Left forelimb (tissue), 1 donor: ENCODE measurements around the gene FAM151A.

Experiments
- DNase-seq: peaks from one replicate; pipeline ENCODE4 v3.0.0-alpha.2; 2018; ENCODE audit warnings: low spot score

The FAM151A gene

DNA sequence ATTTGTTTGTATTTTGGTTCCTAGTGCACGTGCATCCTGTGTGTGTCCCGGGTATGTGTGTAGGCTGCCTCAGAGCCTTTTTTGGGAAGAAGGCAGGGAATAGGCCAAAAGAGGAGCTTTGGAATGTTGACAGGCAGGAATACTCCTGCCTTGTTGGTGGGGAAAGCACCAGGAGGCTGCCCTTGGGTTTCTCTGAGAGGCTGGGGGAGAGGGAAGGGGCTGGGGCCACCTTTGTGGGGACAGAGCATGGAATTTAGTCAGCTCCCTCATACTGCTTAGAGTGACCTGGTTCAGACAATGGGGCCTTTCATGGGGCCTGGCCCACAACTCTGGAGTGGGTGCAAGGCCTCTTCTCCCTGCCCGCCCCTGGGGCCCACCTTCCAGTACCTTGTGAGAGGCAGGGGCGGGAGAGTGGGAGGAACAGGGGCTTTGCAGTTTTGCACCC, 44.0 kb downstream of the FAM151A start:
- no peak for DNase-seq

DNA sequence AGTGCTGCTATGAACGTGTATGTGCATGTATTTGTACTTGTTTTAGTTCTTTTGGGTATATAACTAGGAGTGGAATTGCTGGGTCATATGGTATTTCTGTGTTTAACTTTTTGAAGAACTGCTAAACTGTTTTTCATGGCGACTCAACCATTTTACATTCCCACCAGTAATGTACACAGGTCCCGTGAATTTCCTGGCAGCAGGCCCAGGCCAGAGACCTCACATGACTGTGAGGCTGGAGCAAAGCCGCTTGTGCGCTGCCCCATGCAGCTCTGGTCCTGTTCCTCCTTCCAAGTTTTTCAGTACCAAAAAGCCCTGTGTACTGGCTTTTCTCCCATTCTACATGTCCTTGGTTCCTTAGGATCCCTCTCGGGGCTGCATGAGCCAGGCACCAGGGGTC, 45.7 kb downstream of the FAM151A start:
- DNase-seq, result no peak

DNA sequence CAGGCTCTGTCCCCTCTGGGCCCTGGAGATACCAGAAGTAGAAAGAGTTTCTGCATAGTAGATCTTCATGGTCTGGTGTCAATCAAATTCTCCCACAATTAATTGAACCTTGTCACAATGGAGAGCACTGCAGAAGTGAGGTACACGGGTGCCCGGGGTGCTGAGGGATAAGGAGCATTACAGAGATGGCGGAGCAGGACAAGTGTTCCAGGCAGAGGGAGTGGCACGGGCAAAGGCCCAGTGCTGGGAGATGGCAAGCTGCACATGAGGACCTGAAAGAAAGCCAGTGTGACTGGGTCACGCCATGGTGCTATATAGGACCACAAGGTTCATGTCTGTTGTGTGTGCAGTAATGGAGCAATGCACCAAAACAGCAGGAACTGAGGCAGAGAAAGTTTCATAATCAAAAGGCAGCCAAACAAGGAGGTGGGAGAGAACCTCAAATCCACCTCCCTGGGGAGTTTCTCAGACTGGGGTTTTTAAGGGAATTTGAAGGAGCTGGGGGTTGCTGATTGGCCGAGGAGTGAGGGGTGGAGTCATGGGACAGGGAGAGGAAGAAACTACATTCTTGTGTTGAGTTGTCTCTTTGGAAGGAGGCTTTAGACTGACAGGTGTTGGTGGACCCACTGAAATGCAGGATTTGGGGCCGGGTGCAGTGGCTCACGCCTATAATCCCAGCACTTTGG, 47.6 kb downstream of the FAM151A start:
- no peak for DNase-seq

DNA sequence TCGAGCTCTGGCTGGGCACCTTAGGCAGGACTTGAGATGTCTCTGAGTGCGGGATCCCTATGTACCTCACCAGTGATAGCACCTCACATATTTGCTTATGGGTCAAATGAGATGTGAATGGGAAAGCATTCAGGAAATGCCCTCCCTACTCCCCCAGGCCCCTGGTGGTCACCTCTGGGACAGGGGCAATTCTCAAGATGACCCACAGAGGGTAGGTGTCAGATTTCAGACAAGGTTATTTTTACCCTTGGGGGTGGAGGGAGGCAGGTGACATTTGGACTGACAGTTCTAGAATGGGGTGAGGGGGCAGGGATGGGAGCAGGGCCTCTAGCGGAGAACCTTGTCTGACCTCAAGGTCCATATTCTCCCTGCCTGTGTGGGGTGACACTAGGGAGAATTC, 48.2 kb downstream of the FAM151A start:
- no peak for DNase-seq

DNA sequence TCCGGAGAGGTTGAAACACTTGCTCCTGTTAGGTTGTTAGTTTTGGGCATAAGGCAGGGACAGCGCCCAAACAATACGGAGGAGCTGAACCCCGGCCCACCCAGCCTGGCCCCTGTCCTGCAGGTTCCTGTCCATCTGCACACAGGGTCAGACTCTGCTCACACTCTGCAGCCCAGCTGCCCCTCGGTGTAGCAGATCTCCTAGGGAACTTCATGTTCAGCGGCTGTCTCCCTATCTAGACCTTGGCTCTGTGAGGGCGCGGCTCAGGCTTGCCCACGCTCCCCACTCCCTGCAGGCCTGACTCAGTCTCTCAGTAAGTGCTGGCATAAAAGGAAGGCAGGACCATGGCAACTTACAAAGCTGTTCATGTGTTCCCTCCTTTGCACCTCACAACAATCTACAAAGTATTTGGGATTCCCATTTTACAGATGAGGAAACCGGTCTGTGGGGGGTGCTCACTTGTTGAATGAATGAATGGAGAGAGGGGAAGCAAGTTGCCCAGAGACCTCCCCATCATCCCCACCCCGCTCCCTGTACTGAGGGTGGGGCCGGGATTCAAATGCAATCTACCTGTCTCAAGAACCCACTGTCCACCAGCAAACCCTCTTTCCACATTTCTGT, 49.1 kb downstream of the FAM151A start:
- DNase-seq, result no peak

DNA sequence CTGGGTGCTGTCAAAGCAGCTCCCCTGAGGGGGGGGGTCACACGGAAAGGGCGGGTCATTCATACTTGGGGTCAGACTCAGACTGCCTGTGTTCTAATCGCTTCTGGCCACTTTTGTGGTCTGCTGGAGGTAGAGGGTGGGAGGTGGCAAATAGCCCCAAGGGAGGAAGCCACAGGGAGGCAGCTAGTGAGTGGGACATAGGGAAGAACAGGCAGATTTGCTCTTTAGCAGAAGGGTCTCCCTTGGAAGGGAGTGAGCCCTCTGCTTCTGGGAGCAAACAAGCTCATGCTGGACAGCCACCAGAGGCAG, 50.8 kb downstream of the FAM151A start:
- no peak for DNase-seq

DNA sequence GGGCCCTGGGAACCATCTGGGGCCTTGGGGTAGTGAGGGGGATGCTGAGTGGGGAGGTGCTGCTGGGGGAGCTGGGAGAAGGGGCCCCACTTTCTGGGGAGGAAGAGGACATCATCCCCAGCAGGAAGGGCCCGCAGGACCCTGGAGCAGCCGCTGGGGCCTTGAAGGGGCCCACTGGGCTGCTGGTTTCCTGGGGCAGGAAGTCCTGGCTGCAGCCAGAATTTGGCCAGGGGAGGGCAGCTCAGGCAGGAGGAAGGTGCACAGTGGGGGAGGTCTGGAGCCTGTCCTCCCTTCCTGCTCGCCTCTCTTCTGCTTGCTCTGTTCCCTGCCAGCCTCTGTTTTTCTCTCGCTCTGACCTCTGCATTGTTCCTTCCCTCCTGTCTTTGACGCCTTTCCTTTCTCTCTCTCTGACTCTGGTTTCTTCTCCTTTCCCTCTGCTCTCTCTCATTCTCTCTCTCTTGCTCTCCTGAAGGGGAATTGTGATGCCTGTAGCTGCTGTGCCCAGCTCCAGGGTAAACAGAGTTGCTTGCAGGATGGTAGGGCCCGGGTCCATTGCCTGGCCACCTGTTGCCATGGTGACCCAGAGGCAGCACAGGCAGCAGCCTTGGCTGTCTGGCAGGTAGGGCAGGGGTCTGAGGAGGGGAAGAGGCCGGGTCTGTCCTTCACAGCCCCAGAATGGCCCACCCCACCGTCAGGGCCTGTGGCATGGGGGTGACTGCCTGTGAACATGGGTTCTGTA, 51.4 kb downstream of the FAM151A start:
- DNase-seq, result no peak

DNA sequence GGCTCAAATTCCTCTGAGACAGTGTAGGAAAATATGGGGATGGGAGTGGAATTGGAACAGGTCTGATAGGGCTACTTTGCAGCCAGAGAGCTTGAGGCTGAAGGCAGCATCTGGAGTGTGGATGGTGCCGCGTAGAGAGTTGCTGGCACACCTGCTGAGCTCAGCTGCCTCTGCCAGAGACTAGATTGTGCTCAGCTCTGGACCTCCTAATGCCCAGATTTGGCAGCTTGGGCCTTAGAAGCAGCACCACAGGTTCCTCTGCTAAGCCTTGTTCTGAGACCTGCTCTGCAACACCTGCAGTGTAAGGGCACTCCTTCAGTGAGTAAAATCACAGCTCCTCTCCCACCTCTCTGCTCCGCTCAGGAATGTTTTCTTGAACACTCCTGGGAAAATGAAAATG, 52.0 kb downstream of the FAM151A start:
- DNase-seq, result no peak

DNA sequence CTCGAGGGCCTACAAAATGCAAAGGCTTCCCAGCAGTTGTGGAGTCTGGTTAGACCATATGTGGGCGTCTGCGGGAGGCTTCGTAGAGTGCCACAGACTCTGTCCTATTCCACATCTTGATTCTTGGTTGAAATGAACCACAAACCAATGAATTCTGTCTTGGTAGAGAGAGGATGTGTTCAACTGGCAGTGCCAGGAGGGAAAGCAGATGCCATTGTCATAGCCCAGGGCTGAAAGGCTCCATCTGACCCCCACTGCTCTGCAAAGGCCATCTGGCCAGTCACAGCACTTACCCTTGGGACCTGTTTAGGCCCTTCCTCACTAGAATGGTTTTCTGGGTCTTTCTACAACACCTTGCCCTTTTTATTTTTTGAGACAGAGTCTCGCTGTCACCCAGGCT, 53.2 kb downstream of the FAM151A start:
- no peak for DNase-seq

DNA sequence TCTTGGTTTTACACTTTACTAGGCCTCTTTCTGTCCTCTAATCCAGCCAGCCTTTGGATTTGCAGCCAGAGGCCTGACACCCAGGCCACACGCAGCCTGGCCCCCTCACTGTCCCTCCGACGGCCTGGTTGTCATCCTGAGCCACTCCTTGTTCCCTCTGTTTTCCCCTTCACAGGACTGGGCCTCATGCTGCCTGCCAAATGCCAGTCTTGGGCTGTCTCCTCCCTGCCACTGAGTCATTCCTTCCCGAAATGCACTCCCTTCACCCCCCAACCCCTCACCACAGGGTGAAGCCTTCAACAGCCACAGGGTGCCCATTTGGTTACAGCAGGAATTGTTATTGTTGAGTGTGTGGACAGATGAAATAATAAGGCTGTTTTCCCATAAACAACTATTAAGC, 54.0 kb downstream of the FAM151A start:
- no peak for DNase-seq

DNA sequence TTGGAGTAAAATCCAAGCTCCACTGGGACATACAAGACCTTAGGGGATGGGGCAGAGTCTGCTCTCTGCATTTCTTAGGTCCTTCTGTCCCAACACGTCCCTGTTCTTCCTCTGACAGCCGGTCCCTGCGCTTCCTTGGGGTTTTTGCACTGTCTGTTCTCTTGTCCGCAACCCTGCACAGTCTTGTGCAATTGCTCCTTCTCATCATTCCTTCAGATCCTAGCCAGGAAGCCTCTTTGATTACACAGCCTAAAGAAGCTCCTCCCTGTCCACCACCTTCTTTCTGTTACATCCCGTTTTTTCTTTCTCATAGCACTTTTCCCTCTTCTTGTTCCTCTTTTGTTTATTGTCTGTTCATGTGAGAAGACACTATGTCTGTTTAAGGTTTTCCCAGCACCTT, 55.4 kb downstream of the FAM151A start:
- no peak for DNase-seq

DNA sequence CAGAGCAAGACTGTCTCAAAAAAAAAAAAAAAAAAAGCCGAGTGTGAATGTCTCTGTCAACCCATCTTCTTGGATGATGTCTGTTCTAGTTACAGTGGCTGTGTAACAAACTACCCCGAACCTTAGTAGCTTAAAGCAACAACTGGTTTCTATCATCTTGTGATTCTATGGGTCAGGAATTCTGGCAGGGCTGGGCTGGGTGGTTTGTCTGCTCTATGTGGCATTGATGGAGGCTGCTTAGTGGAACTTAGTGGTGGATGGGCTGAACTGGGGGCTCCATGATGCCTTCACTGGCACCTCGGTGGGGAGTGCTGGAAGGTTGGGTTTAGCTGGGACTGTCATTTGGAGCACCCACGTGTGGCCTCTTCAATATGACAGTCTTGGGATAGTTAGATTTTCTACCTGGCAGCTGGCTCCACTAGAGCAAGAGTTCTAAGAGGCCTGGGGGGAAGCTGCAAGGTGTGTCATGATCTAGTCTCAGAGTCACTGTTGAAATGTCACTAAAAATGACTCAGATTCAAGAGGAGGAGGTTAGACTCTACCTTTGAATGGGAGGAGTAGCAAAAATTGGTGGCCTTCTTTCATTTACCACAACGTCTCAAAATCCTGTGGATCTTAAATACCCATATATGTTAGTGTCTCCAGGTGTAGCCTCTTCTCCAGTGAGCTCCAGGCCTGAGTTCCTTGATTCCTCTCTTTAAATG, 56.7 kb downstream of the FAM151A start:
- DNase-seq, result no peak

DNA sequence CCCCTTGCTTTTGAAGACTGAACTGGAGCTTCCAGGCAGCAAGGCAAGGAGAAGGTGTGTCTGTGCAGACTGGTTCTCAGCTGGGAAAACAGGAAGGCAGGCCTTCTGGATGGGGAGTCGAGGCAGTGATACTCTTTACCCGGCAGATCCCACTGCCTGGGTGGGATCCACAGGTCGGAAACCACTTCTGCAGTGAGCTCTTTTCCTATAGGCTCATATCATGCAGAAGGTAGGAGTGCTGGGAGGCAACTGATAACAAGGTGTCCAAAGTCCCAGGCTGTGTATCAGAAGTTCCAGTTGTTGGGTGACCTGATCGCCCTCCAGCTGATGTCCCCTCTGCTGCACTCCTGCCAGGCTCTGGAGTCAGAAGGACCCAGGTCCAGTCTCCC, 58.2 kb downstream of the FAM151A start:
- DNase-seq, result no peak

DNA sequence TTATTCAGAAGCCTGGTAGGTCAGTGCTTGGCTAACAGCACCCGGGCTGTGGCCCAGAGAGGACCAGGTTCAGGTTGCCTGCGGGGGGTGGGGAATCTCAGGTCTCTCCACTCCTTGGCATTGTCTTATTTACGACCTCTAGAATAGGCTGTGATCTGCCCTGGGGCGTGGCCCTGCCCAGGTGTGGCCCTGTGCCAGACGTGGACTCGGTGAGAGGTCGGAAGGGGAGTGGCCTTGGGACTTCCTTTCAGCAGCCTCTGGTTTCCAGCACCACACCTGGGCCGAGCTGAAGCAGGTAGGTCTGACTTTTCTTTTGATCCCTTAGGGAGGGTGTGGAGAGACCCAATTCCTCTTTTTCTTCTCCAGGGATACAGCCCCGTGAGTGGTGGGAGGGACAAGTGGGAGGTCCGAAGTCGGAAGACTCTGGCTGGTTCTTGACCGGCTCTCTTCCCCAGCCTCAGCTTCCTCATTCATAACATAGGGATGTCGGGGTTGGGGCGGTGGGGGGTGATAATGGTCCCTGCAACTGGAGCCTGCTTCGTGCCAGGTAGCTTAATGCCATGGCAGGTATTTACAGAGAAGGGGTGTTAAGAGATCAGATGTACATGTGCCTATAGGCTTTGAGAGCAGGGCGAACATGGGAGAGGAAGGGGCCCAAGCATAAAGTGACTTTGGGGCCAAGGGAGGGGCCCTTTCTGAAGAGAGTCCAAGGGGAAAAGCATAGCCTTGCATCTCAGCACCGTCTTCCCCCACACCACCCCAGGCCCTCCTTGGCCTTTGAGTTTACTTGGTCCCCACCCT, 58.8 kb downstream of the FAM151A start:
- DNase-seq, result no peak

DNA sequence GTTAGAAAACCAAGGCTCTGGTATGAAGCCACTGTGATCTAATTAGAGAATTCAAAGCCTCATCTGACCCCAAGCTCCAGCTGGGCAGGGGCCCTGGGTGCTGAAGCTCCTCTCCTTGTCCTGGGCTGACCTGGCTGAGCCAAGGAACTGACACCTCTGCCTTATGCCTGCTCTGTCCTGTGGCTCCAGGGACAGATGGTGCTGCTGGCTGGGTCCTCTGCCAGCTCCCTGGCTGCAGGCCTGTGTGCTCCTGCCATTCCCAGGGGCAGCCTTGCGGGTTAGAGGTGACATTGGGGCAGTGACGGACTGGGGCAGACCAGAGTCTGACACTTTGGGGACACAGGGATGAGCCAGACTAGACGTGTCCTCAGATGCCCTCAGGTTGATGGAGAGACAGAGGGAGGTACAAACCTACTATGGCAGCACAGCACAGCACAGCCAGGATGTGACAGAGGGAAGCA, 63.5 kb downstream of the FAM151A start:
- DNase-seq, result no peak
